Glutamatergic neuron (in vitro differentiated cells): Measurements from ENCODE around the gene STX16. TPM values are rescaled to one million over a fixed set of nuclear protein-coding genes. Genes with fewer than 3 reads are reported as not detected.

Experiments
- DNase-seq: peaks from one replicate; pipeline ENCODE4 v3.0.0; 2022
- H3K27ac Mint-ChIP-seq: one replicate; pipeline ENCODE4 v1.8.0; 2020; ENCODE audit warnings: mild to moderate bottlenecking, mixed read lengths, inconsistent platforms; ENCODE audit not compliant: unreplicated experiment
- H3K27me3 Mint-ChIP-seq: one replicate; pipeline ENCODE4 v1.8.0; 2020; ENCODE audit warnings: mild to moderate bottlenecking, moderate library complexity, mixed read lengths, inconsistent platforms; ENCODE audit not compliant: unreplicated experiment
- H3K36me3 Mint-ChIP-seq: one replicate; pipeline ENCODE4 v1.8.0; 2020; ENCODE audit warnings: mild to moderate bottlenecking, mixed read lengths, inconsistent platforms; ENCODE audit not compliant: unreplicated experiment
- H3K4me1 Mint-ChIP-seq: one replicate; pipeline ENCODE4 v1.8.0; 2020; ENCODE audit warnings: mild to moderate bottlenecking, low read depth, mixed read lengths, inconsistent platforms; ENCODE audit not compliant: unreplicated experiment
- H3K4me3 Mint-ChIP-seq: one replicate; pipeline ENCODE4 v1.8.0; 2020; ENCODE audit warnings: mild to moderate bottlenecking, mixed read lengths, inconsistent platforms; ENCODE audit not compliant: unreplicated experiment
- H3K9me3 Mint-ChIP-seq: one replicate; pipeline ENCODE4 v1.8.0; 2020; ENCODE audit warnings: mild to moderate bottlenecking, moderate library complexity, mixed read lengths, inconsistent platforms; ENCODE audit not compliant: unreplicated experiment
- CTCF ChIP-seq: fragments of 200-600 bp; sonication (generic); IDR thresholded peaks from one replicate; pipeline ENCODE4 v1.5.0; 2021; ENCODE audit not compliant: partially characterized antibody, unreplicated experiment
- total RNA-seq: library from RNA; stranded (reverse); fragmentation: NEBNext Ultra II Directional; extraction: Animal tissue kit (Norgen Biotek cat#: 25700); gene quantifications from one replicate; pipeline ENCODE4 v1.2.1, GENCODE V29; 2021; ENCODE audit not compliant: unreplicated experiment

STX16 gene
- total RNA-seq, 1 donor from 2014 or later: 71.2 TPM

GRCh38 chr20:58605292-58606065, 45.6 kb upstream of the STX16 start:
- DNase-seq: peak; percentile 59
- peaks cover 3% of the 10 kb centered on the region for H3K36me3 Mint-ChIP-seq
- TF ChIP-seq CTCF: no peak
- H3K27ac Mint-ChIP-seq: no peak overlapping the region
- peaks cover 12% of the 10 kb centered on the region for H3K4me1 Mint-ChIP-seq
- H3K4me3 Mint-ChIP-seq: no peak overlapping the region
- H3K27me3 Mint-ChIP-seq: peaks cover 2% of the 10 kb centered on the region
- H3K9me3 Mint-ChIP-seq: peaks cover 2% of the 10 kb centered on the region

GRCh38 chr20:58606184-58606583, 44.9 kb upstream of the STX16 start:
- no peak overlapping the region for H3K4me3 Mint-ChIP-seq
- H3K4me1 Mint-ChIP-seq: peaks cover 12% of the 10 kb centered on the region

GRCh38 chr20:58608096-58608840, 42.8 kb upstream of the STX16 start:
- Mint-ChIP-seq H3K9me3 (peaks cover 3% of the 10 kb centered on the region), H3K4me3 (no peak overlapping the region), H3K4me1 (peaks cover 12% of the 10 kb centered on the region), H3K27me3 (peaks cover 2% of the 10 kb centered on the region), H3K27ac (no peak overlapping the region), H3K36me3 (peaks cover 3% of the 10 kb centered on the region)
- DNase-seq: no peak
- no peak for TF ChIP-seq CTCF

More at GRCh38 chr20:58606184-58606583, 44.9 kb upstream of the STX16 start:
- Mint-ChIP-seq H3K27ac (no peak overlapping the region), H3K27me3 (peaks cover 2% of the 10 kb centered on the region), H3K36me3 (peaks cover 3% of the 10 kb centered on the region), H3K9me3 (peaks cover 2% of the 10 kb centered on the region)
- DNase-seq: peak; percentile 6
- no peak for TF ChIP-seq CTCF

- Mint-ChIP-seq H3K4me1 (peaks cover 6% of the 10 kb centered on the region), H3K27ac (no peak overlapping the region), H3K4me3 (no peak overlapping the region), H3K9me3 (peaks cover 3% of the 10 kb centered on the region), H3K36me3 (no peaks in the 10 kb centered on the region), H3K27me3 (peaks cover 2% of the 10 kb centered on the region)
- TF ChIP-seq CTCF: no peak
- DNase-seq: no peak
Measured at GRCh38 chr20:58609026-58609425, 42.1 kb upstream of the STX16 start.
